Sigmoid colon (tissue), 7 donors: ENCODE data around the gene ARHGEF17. TPM values are rescaled to one million over a fixed set of nuclear protein-coding genes. Genes with fewer than 3 reads are reported as not detected.

Source experiments
- DNase-seq: peaks from one replicate; pipeline ENCODE4 v3.0.0-alpha.2; 2019
- H3K27ac ChIP-seq, 4 donors: fragments of 200-600 bp; sonication (generic); one replicate each; pipeline ENCODE4 v1.5.1; 2016 to 2019; ENCODE audit warnings: mild to moderate bottlenecking in 1 of 4
- H3K27me3 ChIP-seq, 3 donors: fragments of 200-600 bp; sonication (generic); one replicate each; pipeline ENCODE4 v1.5.1; 2019; ENCODE audit warnings: mild to moderate bottlenecking in 1 of 3
- H3K36me3 ChIP-seq, 4 donors: fragments of 200-600 bp; sonication (generic); one replicate each; pipeline ENCODE4 v1.5.1; 2016 to 2019
- H3K4me1 ChIP-seq, 4 donors: fragments of 200-600 bp; sonication (generic); one replicate each; pipeline ENCODE4 v1.5.1; 2017 to 2019
- H3K4me3 ChIP-seq, 4 donors: fragments of 200-600 bp; sonication (generic); one replicate each; pipeline ENCODE4 v1.5.1; 2017 to 2019; ENCODE audit warnings: mild to moderate bottlenecking in 2 of 4, moderate library complexity in 1 of 4
- H3K9me3 ChIP-seq, 4 donors: fragments of 200-600 bp in 3 of 4; sonication (generic) in 3 of 4; one replicate each; pipeline versions ENCODE4 v1.5.1 to v1.6.1; 2013 to 2019
- EP300 ChIP-seq, 4 donors: sonication (generic); formaldehyde crosslinking; IDR thresholded peaks; one replicate each; pipeline ENCODE4 v1.6.1; 2017; ENCODE audit warnings: antibody characterized with exemption in 4 of 4
- POLR2A ChIP-seq, 2 donors: fragments of 450-650 bp; IDR thresholded peaks; one replicate each; pipeline ENCODE4 v1.6.1; 2016; ENCODE audit warnings: antibody characterized with exemption in 2 of 2, mild to moderate bottlenecking in 2 of 2, moderate library complexity in 2 of 2
- POLR2AphosphoS5 ChIP-seq, 4 donors: sonication (generic); formaldehyde crosslinking; IDR thresholded peaks; one replicate each; pipeline ENCODE4 v1.6.1; 2017; ENCODE audit warnings: antibody characterized with exemption in 4 of 4
- WGBS, 2 donors: extraction: QIAGEN DNeasy Blood & Tissue Kit; methylation state at CpG; one replicate each; pipeline ENCODE4 v1.1.7; 2013; 5-methylcytosine and 5-hydroxymethylcytosine counted together
- intact Hi-C: fragments of 100-400 bp; cut with DNase I; formaldehyde crosslinking; loops from one replicate; pipeline ENCODE4 v1.15.1; 2023
- polyA plus RNA-seq, 3 donors: library from polyadenylated mRNA; stranded (reverse); fragments of 200-250 nt; gene quantifications; one replicate each; pipeline ENCODE4 v1.2.3, GENCODE V29; 2013
- total RNA-seq, 4 donors: library from RNA; depleted of rRNA; stranded (reverse); fragments of >200 nt; gene quantifications; one replicate each; pipeline ENCODE4 v1.1.0, GENCODE V29; 2016
- TF ChIP-seq, protein P1 (sequence below), 4 experiments: fragments of 450-650 bp in 3 of 4; fragments of 200-600 bp in 1 of 4; IDR thresholded peaks; one replicate each; pipeline ENCODE4 v1.5.1; 2016 to 2019; ENCODE audit warnings: antibody characterized with exemption in 4 of 4, mild to moderate bottlenecking in 3 of 4, moderate library complexity in 2 of 4
- donor health status: healthy with polysubstance abuse.
- donor health status: Bipolar disorder and iron deficiency.
- donor health status: healthy.

The ARHGEF17 gene
- total and polyA plus RNA-seq, 7 donors, result 1.8 to 104 (median 38.2) TPM

DNA sequence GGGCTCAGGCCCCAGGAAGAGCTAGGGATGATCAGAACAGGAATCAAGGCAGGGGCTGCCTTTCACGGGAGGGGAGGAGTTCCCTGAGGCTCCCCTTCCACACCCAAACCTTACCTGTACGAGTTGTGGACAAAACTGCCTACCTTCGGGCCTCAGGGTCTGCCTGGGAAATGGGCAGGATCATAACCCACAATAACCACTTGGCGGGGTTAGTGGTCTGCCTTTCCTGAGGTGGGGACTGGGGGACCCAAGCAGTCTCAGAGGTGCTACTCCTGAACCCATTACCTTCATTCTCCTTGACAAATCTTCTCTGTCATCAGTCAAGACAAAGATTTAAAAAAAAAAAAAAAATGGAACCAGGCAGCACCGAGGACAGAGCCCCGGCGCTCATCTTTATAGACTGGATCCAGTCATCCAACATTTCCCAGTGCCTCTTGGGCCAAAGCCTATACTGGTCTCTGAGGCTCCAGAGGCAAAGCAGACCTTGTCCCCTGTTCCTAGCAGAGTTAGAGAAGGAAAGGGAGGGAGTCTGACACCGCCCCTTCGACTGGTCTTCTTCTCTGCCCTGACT is 21.8 kb upstream of the ARHGEF17 start:
- Histone ChIP-seq H3K27me3 (no peaks in the 10 kb centered on the region), H3K36me3 (no peaks in the 10 kb centered on the region), H3K27ac (no peak overlapping the region), H3K4me3 (no peak overlapping the region), H3K4me1 (peaks cover 0 to 18% (median 9%) of the 10 kb centered on the region in 4 donors), H3K9me3 (no peaks in the 10 kb centered on the region)
- TF ChIP-seq, protein P1, sequence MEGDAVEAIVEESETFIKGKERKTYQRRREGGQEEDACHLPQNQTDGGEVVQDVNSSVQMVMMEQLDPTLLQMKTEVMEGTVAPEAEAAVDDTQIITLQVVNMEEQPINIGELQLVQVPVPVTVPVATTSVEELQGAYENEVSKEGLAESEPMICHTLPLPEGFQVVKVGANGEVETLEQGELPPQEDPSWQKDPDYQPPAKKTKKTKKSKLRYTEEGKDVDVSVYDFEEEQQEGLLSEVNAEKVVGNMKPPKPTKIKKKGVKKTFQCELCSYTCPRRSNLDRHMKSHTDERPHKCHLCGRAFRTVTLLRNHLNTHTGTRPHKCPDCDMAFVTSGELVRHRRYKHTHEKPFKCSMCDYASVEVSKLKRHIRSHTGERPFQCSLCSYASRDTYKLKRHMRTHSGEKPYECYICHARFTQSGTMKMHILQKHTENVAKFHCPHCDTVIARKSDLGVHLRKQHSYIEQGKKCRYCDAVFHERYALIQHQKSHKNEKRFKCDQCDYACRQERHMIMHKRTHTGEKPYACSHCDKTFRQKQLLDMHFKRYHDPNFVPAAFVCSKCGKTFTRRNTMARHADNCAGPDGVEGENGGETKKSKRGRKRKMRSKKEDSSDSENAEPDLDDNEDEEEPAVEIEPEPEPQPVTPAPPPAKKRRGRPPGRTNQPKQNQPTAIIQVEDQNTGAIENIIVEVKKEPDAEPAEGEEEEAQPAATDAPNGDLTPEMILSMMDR (IDR thresholded peaks at IDR 0.05), result no peak
- TF ChIP-seq EP300 (IDR thresholded peaks at IDR 0.05), result no peak
- no peak for TF ChIP-seq POLR2AphosphoS5 (IDR thresholded peaks at IDR 0.05)
- DNase-seq, result no peak
- intact Hi-C loops, result loop anchor here (5.0 kb wide), 1 partner anchor 454 kb away; no protein-coding TSS in a partner anchor
- 88 to 89% methylated on average over 9 of the region's 9 CpGs for WGBS, 2 donors

DNA sequence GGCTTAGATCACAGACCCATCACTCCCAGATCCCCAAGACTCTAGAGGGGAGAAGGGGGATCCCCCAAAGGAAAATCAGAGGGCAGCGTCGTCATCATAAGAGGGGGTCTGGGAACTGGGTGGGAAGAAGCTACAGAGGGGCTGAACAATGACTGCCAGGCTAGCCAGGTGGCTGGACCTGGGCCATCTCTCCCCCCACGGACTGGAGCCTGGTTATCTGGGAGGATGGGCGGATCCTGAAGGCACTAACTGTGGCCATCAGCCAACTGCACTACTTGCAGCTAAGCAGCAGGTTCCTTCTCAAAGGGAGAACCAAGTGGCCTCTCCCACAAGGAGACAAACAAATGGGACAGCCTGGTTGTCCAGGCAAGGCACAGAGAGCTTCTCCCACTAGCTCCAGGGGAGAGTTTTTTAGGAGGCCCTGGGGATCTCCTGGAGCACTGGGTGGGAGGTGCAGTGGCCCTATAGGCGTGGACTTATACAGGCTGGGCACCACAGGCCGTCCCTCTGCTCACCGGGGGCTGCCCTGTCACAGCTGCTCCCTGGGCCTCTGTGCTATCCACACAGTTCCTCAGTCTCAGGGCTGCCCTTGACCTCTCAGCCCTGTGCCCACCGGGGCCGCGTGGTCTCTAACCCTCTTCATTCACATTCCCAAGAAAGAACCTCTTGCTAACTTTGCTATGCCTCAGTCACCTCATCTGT is 20.5 kb upstream of the ARHGEF17 start:
- Histone ChIP-seq H3K36me3 (no peaks in the 10 kb centered on the region), H3K9me3 (no peaks in the 10 kb centered on the region), H3K4me3 (no peak overlapping the region), H3K27me3 (no peaks in the 10 kb centered on the region), H3K27ac (peak overlapping the region in 2 of 4 donors; percentile 18 to 27), H3K4me1 (peaks cover 0 to 18% (median 9%) of the 10 kb centered on the region in 4 donors)
- intact Hi-C loops, result loop anchor here (2.0 to 5.0 kb wide), 2 partner anchors 103 to 455 kb away; no protein-coding TSS in a partner anchor
- TF ChIP-seq, protein P1 (IDR thresholded peaks at IDR 0.05), result no peak
- no peak for TF ChIP-seq EP300 (IDR thresholded peaks at IDR 0.05)
- no peak for TF ChIP-seq POLR2AphosphoS5 (IDR thresholded peaks at IDR 0.05)
- no peak for TF ChIP-seq POLR2A (IDR thresholded peaks at IDR 0.05)
- WGBS, 2 donors, result 72 to 84% methylated on average over 10 of the region's 10 CpGs
- no peak for DNase-seq

DNA sequence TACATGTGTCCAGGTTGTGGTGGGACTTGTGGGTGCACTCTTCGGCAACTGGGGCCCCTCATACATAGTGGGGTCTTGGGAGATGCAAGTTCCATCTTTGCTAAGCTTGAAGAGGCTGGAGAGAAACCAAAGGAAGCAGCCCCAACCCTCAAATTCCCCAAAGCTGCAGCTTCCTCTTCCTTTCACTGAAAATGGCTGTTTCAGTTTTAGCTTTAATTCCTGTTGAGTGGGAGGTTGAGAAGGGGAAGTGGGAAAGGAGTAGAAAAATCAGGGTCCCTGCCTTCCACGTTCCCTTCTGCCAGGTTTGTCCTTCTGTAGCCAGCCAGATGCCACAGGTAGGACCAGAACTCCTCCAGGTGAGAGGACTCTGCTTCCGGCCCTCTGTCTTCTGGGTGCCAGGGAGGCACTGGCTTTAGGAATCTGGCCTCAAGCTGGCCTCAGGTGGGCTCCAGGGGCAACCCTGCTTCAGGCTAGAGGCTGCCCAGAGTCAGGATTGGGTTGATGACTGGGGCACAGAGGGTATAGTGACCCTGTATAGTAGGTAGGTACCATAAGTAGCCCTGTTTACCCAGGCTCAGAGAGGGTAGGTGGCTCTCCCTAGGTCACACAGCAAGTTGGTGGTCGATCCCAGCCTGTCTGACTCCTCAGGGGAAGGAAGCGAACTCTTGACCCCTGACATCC is 19.7 kb upstream of the ARHGEF17 start:
- H3K4me3 ChIP-seq, result no peak overlapping the region
- no peak for DNase-seq
- intact Hi-C loops, result loop anchor here (2.0 to 5.0 kb wide), 2 partner anchors 104 to 456 kb away; no protein-coding TSS in a partner anchor
- H3K27ac ChIP-seq, result peak overlapping the region in 3 of 4 donors; percentile 33 to 65 (median 49)
- no peak for TF ChIP-seq POLR2AphosphoS5 (IDR thresholded peaks at IDR 0.05)
- no peak for TF ChIP-seq POLR2A (IDR thresholded peaks at IDR 0.05)
- TF ChIP-seq, protein P1 (IDR thresholded peaks at IDR 0.05), result no peak
- TF ChIP-seq EP300 (IDR thresholded peaks at IDR 0.05), result no peak
- peaks cover 0 to 18% (median 9%) of the 10 kb centered on the region in 4 donors for H3K4me1 ChIP-seq
- no peaks in the 10 kb centered on the region for H3K36me3 ChIP-seq
- H3K9me3 ChIP-seq, result no peaks in the 10 kb centered on the region
- WGBS, 2 donors, result 61 to 78% methylated on average over 5 of the region's 5 CpGs
- H3K27me3 ChIP-seq, result no peaks in the 10 kb centered on the region

DNA sequence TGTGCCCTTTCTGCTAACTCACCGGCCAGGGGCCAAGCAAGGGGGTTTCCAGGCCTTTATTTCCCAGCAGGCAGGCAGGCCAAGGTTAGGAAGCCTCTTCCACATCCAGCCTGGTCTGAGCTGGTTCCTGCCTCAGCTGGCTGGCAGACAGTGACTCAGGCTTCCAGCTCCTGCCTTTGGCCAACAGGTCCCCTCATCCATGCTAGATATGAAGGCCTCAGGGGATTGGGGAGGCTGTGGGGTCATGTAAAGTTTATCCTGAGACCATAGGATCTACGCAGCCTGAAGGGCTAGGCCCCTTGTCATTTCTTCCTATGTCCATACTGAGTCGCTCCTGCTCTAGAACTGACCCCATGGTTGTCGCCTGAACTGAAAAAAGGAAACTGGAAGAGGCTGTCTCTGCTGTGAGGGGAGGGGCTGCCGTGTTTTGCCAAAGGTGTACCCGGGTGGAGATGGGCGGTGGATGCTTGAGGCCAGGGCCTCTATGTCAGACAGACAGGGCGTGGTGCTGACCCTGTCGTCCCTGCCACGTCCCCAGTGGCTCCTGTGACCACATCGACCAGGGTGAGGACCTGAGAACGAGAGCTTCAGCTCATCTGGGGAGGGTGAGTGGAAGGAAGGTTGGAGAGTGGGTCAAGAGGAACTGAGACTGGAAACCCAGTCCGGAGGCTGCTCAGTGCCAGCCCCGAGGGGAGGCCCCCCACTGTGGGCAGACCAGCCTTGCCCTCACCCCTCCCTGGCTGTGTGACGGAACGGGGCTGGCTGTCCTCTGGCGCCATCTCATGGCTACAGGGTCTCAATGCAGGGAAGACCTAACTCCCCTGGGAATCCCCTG is 19.0 kb upstream of the ARHGEF17 start:
- Histone ChIP-seq H3K27me3 (no peaks in the 10 kb centered on the region), H3K27ac (peak overlapping the region; percentile 33 to 65 (median 44)), H3K9me3 (no peaks in the 10 kb centered on the region), H3K36me3 (no peaks in the 10 kb centered on the region), H3K4me1 (peaks cover 0 to 18% (median 9%) of the 10 kb centered on the region in 4 donors), H3K4me3 (peak overlapping the region in 3 of 4 donors; percentile 11 to 27 (median 18))
- intact Hi-C loops, result loop anchor here (2.0 to 5.0 kb wide), 2 partner anchors 104 to 457 kb away; no protein-coding TSS in a partner anchor
- DNase-seq, result peak; percentile 85
- TF ChIP-seq, protein P1 (IDR thresholded peaks at IDR 0.05), result peak; percentile 75 to 89 (median 84)
- TF ChIP-seq POLR2AphosphoS5 (IDR thresholded peaks at IDR 0.05), result no peak
- no peak for TF ChIP-seq EP300 (IDR thresholded peaks at IDR 0.05)
- WGBS, 2 donors, result 21 to 23% methylated on average over 17 of the region's 17 CpGs
